Mucosa of rectum (tissue), 2 donors: Measurements from ENCODE around the gene ADSL.
"Not testable (repeated sequence)": the region's sequence is repeated elsewhere in the genome, so short reads cannot be mapped to it uniquely, and the experiment has no call there.

Experiments
- H3K27ac ChIP-seq, 2 donors: one replicate each; pipeline ENCODE4 v1.7.0; 2013; ENCODE audit warnings: inconsistent platforms in 2 of 2, low read depth in 2 of 2, low read length in 2 of 2
- H3K27me3 ChIP-seq, 2 donors: one replicate each; pipeline ENCODE4 v1.7.0; 2013; ENCODE audit warnings: low read length in 2 of 2; ENCODE audit not compliant: control insufficient read depth in 2 of 2, insufficient read depth in 2 of 2
- H3K36me3 ChIP-seq, 2 donors: one replicate each; pipeline ENCODE4 v1.7.0; 2013; ENCODE audit warnings: low read length in 2 of 2; ENCODE audit not compliant: control insufficient read depth in 2 of 2, insufficient read depth in 2 of 2
- H3K4me1 ChIP-seq, 2 donors: one replicate each; pipeline ENCODE4 v1.7.0; 2013; ENCODE audit warnings: low read length in 2 of 2, mild to moderate bottlenecking in 1 of 2; ENCODE audit not compliant: control insufficient read depth in 2 of 2, insufficient read depth in 2 of 2
- H3K4me3 ChIP-seq, 2 donors: one replicate each; pipeline ENCODE4 v1.7.0; 2013; ENCODE audit warnings: low read length in 2 of 2
- H3K9ac ChIP-seq, 2 donors: one replicate each; pipeline ENCODE4 v1.7.0; 2013; ENCODE audit warnings: low read length in 2 of 2, low read depth in 1 of 2, mild to moderate bottlenecking in 1 of 2
- H3K9me3 ChIP-seq, 2 donors: one replicate each; pipeline ENCODE4 v1.7.0; 2013; ENCODE audit warnings: low read length in 2 of 2; ENCODE audit not compliant: control insufficient read depth in 2 of 2
- donor health status: healthy.
- donor health status: Normal muscosa, but diverticular disease.

The ADSL gene

GRCh38 chr22:40311646-40312045 is 34.7 kb upstream of the ADSL start:
- not testable (repeated sequence) for H3K9me3 ChIP-seq, H3K9ac ChIP-seq, H3K4me3 ChIP-seq, H3K27me3 ChIP-seq, H3K4me1 ChIP-seq, H3K27ac ChIP-seq
- H3K36me3 ChIP-seq: peaks cover 67 to 82% of the 10 kb centered on the region in 2 donors

- Histone ChIP-seq H3K4me3 (no peak overlapping the region), H3K27ac (no peak overlapping the region), H3K36me3 (peaks cover 69 to 86% of the 10 kb centered on the region in 2 donors), H3K27me3 (no peaks in the 10 kb centered on the region), H3K4me1 (peaks cover 0 to 3% of the 10 kb centered on the region in 2 donors), H3K9me3 (no peaks in the 10 kb centered on the region), H3K9ac (no peak overlapping the region)
Measured at GRCh38 chr22:40312050-40312449, 34.2 kb upstream of the ADSL start.

DNA sequence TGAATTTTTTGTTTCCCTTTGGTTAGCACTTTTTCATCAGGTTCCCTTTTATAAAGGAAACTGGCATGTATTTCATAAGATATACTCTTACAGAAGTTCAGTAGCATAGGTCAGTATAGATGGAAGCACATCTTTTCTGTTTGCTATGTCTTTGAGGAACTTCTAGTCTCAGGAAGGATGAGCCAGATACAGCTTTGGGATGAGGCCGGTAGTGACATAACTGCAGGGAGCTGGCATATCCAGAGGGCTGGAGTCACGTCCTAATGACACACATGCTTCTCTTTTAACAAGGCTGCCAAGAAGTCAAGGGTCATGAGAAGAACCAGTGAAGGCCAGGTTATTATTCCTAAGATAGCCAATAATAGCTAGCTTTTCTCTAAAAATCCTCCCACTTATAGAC is 33.3 kb upstream of the ADSL start:
- Histone ChIP-seq H3K9ac (no peak overlapping the region), H3K27ac (no peak overlapping the region)

DNA sequence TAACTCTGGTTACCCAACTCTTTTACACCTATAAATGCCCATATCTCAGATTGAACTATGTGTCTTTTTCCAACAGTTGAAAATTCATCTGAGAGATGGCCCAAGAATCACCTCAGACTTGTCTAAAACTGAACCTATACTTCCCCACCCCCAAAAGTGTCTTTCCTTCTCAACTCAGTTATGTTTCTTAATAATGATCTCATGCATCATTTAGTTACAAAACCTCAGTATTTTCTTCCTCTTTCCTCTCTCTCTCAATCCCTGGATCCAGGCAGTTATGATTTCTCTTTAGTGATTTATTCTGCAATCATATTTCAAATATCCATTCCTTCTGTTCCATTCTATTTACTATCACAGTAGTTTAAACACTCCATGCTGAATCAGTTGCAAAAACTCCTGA is 32.3 kb upstream of the ADSL start:
- Histone ChIP-seq H3K9me3 (no peaks in the 10 kb centered on the region), H3K27ac (no peak overlapping the region), H3K9ac (no peak overlapping the region), H3K4me1 (peaks cover 0 to 3% of the 10 kb centered on the region in 2 donors), H3K27me3 (no peaks in the 10 kb centered on the region), H3K4me3 (no peak overlapping the region), H3K36me3 (peaks cover 67 to 79% of the 10 kb centered on the region in 2 donors)

More for the DNA sequence above, 33.3 kb upstream of the ADSL start:
- Histone ChIP-seq H3K36me3 (peaks cover 75 to 87% of the 10 kb centered on the region in 2 donors), H3K9me3 (no peaks in the 10 kb centered on the region), H3K4me1 (peaks cover 0 to 3% of the 10 kb centered on the region in 2 donors), H3K4me3 (no peak overlapping the region), H3K27me3 (no peaks in the 10 kb centered on the region)

DNA sequence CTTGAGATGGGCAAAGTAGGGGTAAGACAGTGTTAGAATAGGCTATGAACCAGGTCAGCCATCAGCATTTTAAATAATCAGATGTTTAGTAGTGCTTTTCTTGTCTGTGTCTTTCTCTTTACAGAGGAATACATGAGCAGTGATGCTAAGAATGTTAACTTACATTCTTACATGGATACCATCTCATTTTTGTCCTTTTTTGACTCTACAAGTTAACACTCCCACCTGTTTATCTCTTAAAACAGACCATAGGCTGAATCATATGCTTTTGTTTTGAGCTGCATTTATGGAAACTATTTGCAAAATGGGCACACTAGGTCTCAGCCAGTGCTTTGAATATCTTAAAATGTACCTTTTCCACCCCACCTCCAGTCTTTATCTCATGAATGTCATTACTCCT is 25.6 kb upstream of the ADSL start:
- Histone ChIP-seq H3K27me3 (no peaks in the 10 kb centered on the region), H3K36me3 (peaks cover 58 to 62% of the 10 kb centered on the region in 2 donors), H3K27ac (no peak overlapping the region), H3K4me3 (no peak overlapping the region), H3K4me1 (no peaks in the 10 kb centered on the region), H3K9me3 (no peaks in the 10 kb centered on the region), H3K9ac (no peak overlapping the region)

GRCh38 chr22:40322021-40322420 is 24.3 kb upstream of the ADSL start:
- H3K27ac ChIP-seq: no peak overlapping the region
- peaks cover 49 to 55% of the 10 kb centered on the region in 2 donors for H3K36me3 ChIP-seq
- H3K27me3 ChIP-seq: no peaks in the 10 kb centered on the region

DNA sequence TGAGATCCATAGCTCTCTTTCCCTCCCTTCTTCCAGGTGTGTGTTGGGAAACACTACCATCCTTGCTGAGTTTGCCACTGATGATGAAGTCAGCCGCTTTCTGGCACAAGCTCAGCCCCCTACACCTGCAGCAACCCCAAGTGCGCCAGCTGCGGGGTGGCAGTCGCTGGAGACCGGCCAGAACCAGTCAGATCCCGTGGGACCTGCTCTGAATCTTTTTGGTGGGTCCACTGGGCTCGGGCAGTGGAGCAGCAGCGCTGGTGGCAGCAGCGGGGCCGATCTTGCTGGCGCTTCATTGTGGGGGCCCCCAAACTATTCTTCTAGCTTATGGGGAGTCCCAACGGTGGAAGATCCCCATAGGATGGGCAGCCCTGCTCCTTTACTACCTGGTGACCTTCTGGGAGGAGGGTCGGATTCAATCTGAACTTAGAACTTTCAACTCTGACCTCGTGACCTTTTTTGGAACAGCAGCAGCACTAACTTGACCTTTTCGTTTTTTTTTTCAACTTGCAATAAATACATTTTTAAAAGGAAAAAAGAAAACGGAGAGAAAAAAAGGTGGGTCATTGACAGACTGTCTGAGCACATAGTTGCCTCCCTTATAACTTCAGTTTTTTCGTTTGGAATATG is 23.4 kb upstream of the ADSL start:
- H3K9ac ChIP-seq: no peak overlapping the region
- no peaks in the 10 kb centered on the region for H3K9me3 ChIP-seq
- H3K4me3 ChIP-seq: no peak overlapping the region
- no peaks in the 10 kb centered on the region for H3K4me1 ChIP-seq
- no peaks in the 10 kb centered on the region for H3K27me3 ChIP-seq
- H3K27ac ChIP-seq: no peak overlapping the region
- H3K36me3 ChIP-seq: peaks cover 42 to 48% of the 10 kb centered on the region in 2 donors

More at GRCh38 chr22:40322021-40322420, 24.3 kb upstream of the ADSL start:
- Histone ChIP-seq H3K4me3 (no peak overlapping the region), H3K4me1 (no peaks in the 10 kb centered on the region), H3K9me3 (no peaks in the 10 kb centered on the region), H3K9ac (no peak overlapping the region)

DNA sequence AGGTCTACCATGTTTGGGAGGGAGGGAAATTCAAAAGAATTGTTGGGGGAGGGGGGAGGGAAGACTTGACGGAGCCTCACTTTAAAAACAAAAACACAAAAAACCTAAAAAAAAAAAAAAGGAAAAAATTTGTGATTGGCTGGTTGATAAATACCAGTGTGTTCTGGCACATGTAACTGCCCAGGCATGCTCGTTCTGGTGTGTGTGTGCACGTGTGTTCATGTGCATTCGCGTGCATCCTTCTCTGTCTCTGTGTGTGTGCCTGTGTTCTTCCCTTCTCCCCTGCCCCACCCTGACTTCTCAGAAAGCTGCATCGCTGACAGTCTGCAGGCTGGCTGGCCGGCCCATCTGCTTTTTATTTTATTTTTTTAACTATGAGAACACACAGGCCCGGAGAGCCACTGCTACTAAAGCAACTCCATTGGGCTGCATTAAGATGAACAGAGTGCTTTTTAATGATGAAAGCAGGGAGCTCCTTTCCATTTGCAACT is 22.6 kb upstream of the ADSL start:
- Histone ChIP-seq H3K36me3 (peaks cover 41 to 45% of the 10 kb centered on the region in 2 donors), H3K4me1 (no peaks in the 10 kb centered on the region), H3K9ac (no peak overlapping the region), H3K27ac (peak overlapping the region; percentile 52), H3K27me3 (no peaks in the 10 kb centered on the region), H3K4me3 (no peak overlapping the region), H3K9me3 (no peaks in the 10 kb centered on the region)

- no peaks in the 10 kb centered on the region for H3K27me3 ChIP-seq
- H3K27ac ChIP-seq: peak overlapping the region; percentile 52
- no peak overlapping the region for H3K9ac ChIP-seq
- H3K4me3 ChIP-seq: no peak overlapping the region
- H3K4me1 ChIP-seq: no peaks in the 10 kb centered on the region
- H3K36me3 ChIP-seq: peaks cover 40 to 45% of the 10 kb centered on the region in 2 donors
- no peaks in the 10 kb centered on the region for H3K9me3 ChIP-seq
Measured at GRCh38 chr22:40324468-40325305, 21.6 kb upstream of the ADSL start.

DNA sequence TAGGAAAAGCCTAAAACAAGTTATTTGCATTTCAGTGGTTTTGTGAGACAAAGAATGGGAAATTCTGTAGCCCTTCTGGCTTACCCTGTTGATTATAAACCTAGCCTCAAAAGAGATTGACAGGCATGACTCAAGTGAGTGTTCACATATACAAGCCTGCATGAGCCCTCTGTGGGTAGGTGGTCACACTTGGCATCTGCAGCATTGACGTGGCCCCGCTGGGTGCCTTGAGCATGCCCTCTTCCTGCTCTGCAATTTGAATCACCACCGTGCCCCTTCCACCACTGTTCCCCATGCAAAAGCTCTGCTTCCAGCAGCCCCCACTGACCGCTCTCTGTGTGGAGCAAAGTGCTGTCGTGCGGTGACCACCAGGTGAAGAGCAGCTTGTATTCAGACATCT is 21.0 kb upstream of the ADSL start:
- peak overlapping the region; percentile 26 to 33 for H3K27ac ChIP-seq

More for the DNA sequence above, 21.0 kb upstream of the ADSL start:
- no peaks in the 10 kb centered on the region for H3K4me1 ChIP-seq
- H3K36me3 ChIP-seq: peaks cover 38 to 43% of the 10 kb centered on the region in 2 donors
- no peaks in the 10 kb centered on the region for H3K27me3 ChIP-seq
- H3K9ac ChIP-seq: no peak overlapping the region
- H3K4me3 ChIP-seq: no peak overlapping the region
- H3K9me3 ChIP-seq: no peaks in the 10 kb centered on the region
